ENCODE results near the gene RUNX2.

GRCh38 chr6:45712076-45712475 is 383.9 kb downstream of the RUNX2 start:
- no peak for TF ChIP-seq CREB1 (IDR thresholded peaks at IDR 0.05; ENCODE audit: low read depth)
- no peak for TF ChIP-seq RAD21 (IDR thresholded peaks at IDR 0.05; ENCODE audit: insufficient read depth, low read depth, low read length)
- TF ChIP-seq CTCF (IDR thresholded peaks at IDR 0.05 in 2 of 3, conservative IDR thresholded peaks at IDR 0.05 in 1 of 3; ENCODE audit: control insufficient read depth in 2 of 3, extremely low read depth in 1 of 3, insufficient read depth in 1 of 3, low read depth in 3 of 3, low read length in 3 of 3) = no peak
- no peak for TF ChIP-seq MYC (IDR thresholded peaks at IDR 0.05; ENCODE audit: insufficient read depth, insufficient read length, insufficient replicate concordance, low read length, severe bottlenecking)
- TF ChIP-seq, protein P1, sequence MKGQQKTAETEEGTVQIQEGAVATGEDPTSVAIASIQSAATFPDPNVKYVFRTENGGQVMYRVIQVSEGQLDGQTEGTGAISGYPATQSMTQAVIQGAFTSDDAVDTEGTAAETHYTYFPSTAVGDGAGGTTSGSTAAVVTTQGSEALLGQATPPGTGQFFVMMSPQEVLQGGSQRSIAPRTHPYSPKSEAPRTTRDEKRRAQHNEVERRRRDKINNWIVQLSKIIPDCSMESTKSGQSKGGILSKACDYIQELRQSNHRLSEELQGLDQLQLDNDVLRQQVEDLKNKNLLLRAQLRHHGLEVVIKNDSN (IDR thresholded peaks at IDR 0.05; ENCODE audit: borderline replicate concordance, extremely low read length, insufficient read depth, low read depth, low read length) = no peak
- no peak for TF ChIP-seq POLR2A (IDR thresholded peaks at IDR 0.05; ENCODE audit: low read depth, low read length)
